HCT116 (cell line): ENCODE results near the gene EPSTI1. TPM values are rescaled to one million over a fixed set of nuclear protein-coding genes. Genes with fewer than 3 reads are reported as not detected.

Experiments
- ATAC-seq: fragments of 200-7000 bp; cut with Tn5 transposase; 2 replicates; pipeline ENCODE4 v1.9.1; 2020; ENCODE audit warnings: mild to moderate bottlenecking, moderate library complexity
- BruUV-seq: library from RNA; stranded (reverse); fragments of 400-500 nt; replicated peaks from 2 replicates; lab custom pipeline; 2021; lab: Mats Ljungman, UMichigan
- CTCF ChIA-PET: fragments of 300-600 bp; sonication (Branson Sonifier 250); formaldehyde crosslinking; loops from one replicate; lab custom pipeline; 2021; ENCODE audit warnings: antibody characterized with exemption; lab: Charles Lee
- POLR2A ChIA-PET: fragments of 300-600, 350-600 bp; sonication (Branson Sonifier 250); formaldehyde crosslinking; loops from one replicate; lab custom pipeline; 2021; ENCODE audit warnings: antibody characterized with exemption; lab: Charles Lee
- RAD21 ChIA-PET, 2 experiments: fragments of 300-600 bp; sonication (Branson Sonifier 250); formaldehyde crosslinking; loops; one replicate each; lab custom pipeline; 2023; ENCODE audit warnings: low total read pairs in 2 of 2; ENCODE audit not compliant: uncharacterized antibody in 2 of 2, unreplicated experiment in 2 of 2, low non-redundant PET in 1 of 2; lab: Charles Lee
- DNase-seq: peaks from one replicate; pipeline ENCODE4 v3.0.0-alpha.2; 2010; ENCODE audit warnings: low read depth, low spot score
- H2AFZ ChIP-seq: fragments of 200-600 bp; shearing (Covaris generic), sonication (generic); 2 replicates; pipeline ENCODE4 v1.6.1; 2017; ENCODE audit warnings: low read depth, mixed run types, mixed read lengths, antibody characterized with exemption, low read length; ENCODE audit not compliant: poor library complexity, severe bottlenecking
- H3K27ac ChIP-seq: 2 replicates; pipeline ENCODE4 v1.5.1; 2012; ENCODE audit warnings: low read depth, low read length
- H3K27me3 ChIP-seq: fragments of 200-600 bp; sonication (generic); 2 replicates; pipeline ENCODE4 v1.6.1; 2016; ENCODE audit warnings: mixed run types, low read length, mixed read lengths; ENCODE audit not compliant: insufficient read depth
- H3K36me3 ChIP-seq, 2 experiments: fragments of 200-500 bp in 1 of 2; fragments of 200-600 bp in 1 of 2; sonication (Bioruptor generic) in 1 of 2; sonication (generic) in 1 of 2; 2 replicates each; pipeline versions ENCODE4 v1.5.1 to v1.6.1; 2014 to 2016; ENCODE audit warnings: low read length in 2 of 2, inconsistent platforms in 1 of 2, mixed read lengths in 1 of 2, mixed run types in 1 of 2; ENCODE audit not compliant: insufficient read depth in 2 of 2, control insufficient read depth in 1 of 2
- H3K4me1 ChIP-seq, 2 experiments: fragments of 200-600 bp in 1 of 2; sonication (generic) in 1 of 2; 2 replicates each; pipeline versions ENCODE4 v1.5.1 to v1.6.1; 2012 to 2017; ENCODE audit warnings: low read length in 2 of 2, inconsistent platforms in 1 of 2, mild to moderate bottlenecking in 1 of 2, mixed read lengths in 1 of 2, mixed run types in 1 of 2, moderate library complexity in 1 of 2; ENCODE audit not compliant: insufficient read depth in 2 of 2, control insufficient read depth in 1 of 2
- H3K4me2 ChIP-seq: fragments of 200-600 bp; sonication (generic); 2 replicates; pipeline ENCODE4 v1.6.1; 2017; ENCODE audit warnings: mixed run types, low read length, mixed read lengths
- H3K4me3 ChIP-seq, 2 experiments: fragments of 200-600 bp in 1 of 2; sonication (generic) in 1 of 2; replicated peaks in 1 of 2; 2 replicates each; pipeline ENCODE4 v1.5.1; 2011 to 2016; ENCODE audit warnings: low read length in 2 of 2, control low read depth in 1 of 2, low read depth in 1 of 2, mild to moderate bottlenecking in 1 of 2, mixed read lengths in 1 of 2, mixed run types in 1 of 2
- H3K79me2 ChIP-seq: fragments of 200-600 bp; sonication (generic); 2 replicates; pipeline ENCODE4 v1.6.1; 2017; ENCODE audit warnings: mild to moderate bottlenecking, mixed run types, low read length, moderate library complexity, mixed read lengths; ENCODE audit not compliant: insufficient read depth
- H3K9ac ChIP-seq: fragments of 200-600 bp; sonication (generic); 2 replicates; pipeline ENCODE4 v1.6.1; 2016; ENCODE audit warnings: low read length, mixed read lengths
- H3K9me2 ChIP-seq: fragments of 200-600 bp; sonication (generic), shearing (Covaris generic); 2 replicates; pipeline ENCODE4 v1.6.1; 2017; ENCODE audit warnings: mixed run types, mild to moderate bottlenecking, moderate library complexity; ENCODE audit not compliant: insufficient read depth
- H3K9me3 ChIP-seq, 2 experiments: fragments of 200-500 bp in 1 of 2; fragments of 200-600 bp in 1 of 2; sonication (Bioruptor generic) in 1 of 2; sonication (generic) in 1 of 2; 2 replicates each; pipeline ENCODE4 v1.6.1; 2014 to 2017; ENCODE audit warnings: low read length in 2 of 2, mixed read lengths in 2 of 2, inconsistent platforms in 1 of 2, low read depth in 1 of 2, mild to moderate bottlenecking in 1 of 2, mixed run types in 1 of 2, moderate library complexity in 1 of 2; ENCODE audit not compliant: control insufficient read depth in 1 of 2, insufficient read depth in 1 of 2
- H4K20me1 ChIP-seq: fragments of 200-600 bp; sonication (generic), shearing (Covaris generic); 2 replicates; pipeline ENCODE4 v1.6.1; 2017; ENCODE audit warnings: mixed run types, mild to moderate bottlenecking, moderate library complexity; ENCODE audit not compliant: insufficient read depth
- EGR1 ChIP-seq: IDR thresholded peaks from 2 replicates; pipeline ENCODE4 v1.6.1; 2012; ENCODE audit warnings: low read depth
- EZH2 ChIP-seq: fragments of 200-600 bp; sonication (generic); IDR thresholded peaks from 2 replicates; pipeline ENCODE4 v1.6.1; 2017; ENCODE audit warnings: antibody characterized with exemption, mixed run types
- FOSL1 ChIP-seq: IDR thresholded peaks from 2 replicates; pipeline ENCODE4 v1.6.1; 2012; ENCODE audit warnings: low read depth
- MAX ChIP-seq: IDR thresholded peaks from 2 replicates; pipeline ENCODE4 v1.6.1; 2012
- POLR2AphosphoS5 ChIP-seq: IDR thresholded peaks from 2 replicates; pipeline ENCODE4 v1.6.1; 2011; ENCODE audit warnings: mild to moderate bottlenecking, low read depth, low read length, moderate library complexity
- REST ChIP-seq: IDR thresholded peaks from 2 replicates; pipeline ENCODE4 v1.6.1; 2012; ENCODE audit warnings: low read depth
- SRF ChIP-seq: IDR thresholded peaks from 2 replicates; pipeline ENCODE4 v1.6.1; 2012; ENCODE audit warnings: low read depth
- YY1 ChIP-seq: IDR thresholded peaks from 2 replicates; pipeline ENCODE4 v1.6.1; 2011; ENCODE audit warnings: low read length, low read depth, moderate library complexity, mild to moderate bottlenecking; ENCODE audit not compliant: insufficient replicate concordance; ENCODE audit errors: extremely low read depth
- ZNF274 ChIP-seq: fragments of 200-500 bp; sonication (Bioruptor generic); IDR thresholded peaks from 2 replicates; pipeline ENCODE4 v1.6.1; 2014; ENCODE audit warnings: mild to moderate bottlenecking, low read depth, low read length, inconsistent platforms
- intact Hi-C: fragments of 100-400 bp; cut with micrococcal nuclease; formaldehyde crosslinking; loops from 2 replicates; pipeline ENCODE4 v1.10.0; 2022
- total RNA-seq: library from RNA; stranded (reverse); gene quantifications from one replicate; pipeline ENCODE4 v1.2.1, GENCODE V29; 2021; ENCODE audit not compliant: unreplicated experiment
- TF ChIP-seq, protein P1 (sequence below): IDR thresholded peaks from 2 replicates; pipeline ENCODE4 v1.6.1; 2012

EPSTI1 gene
- total RNA-seq, 1 experiment from 2014 or later: 0.69 TPM

DNA sequence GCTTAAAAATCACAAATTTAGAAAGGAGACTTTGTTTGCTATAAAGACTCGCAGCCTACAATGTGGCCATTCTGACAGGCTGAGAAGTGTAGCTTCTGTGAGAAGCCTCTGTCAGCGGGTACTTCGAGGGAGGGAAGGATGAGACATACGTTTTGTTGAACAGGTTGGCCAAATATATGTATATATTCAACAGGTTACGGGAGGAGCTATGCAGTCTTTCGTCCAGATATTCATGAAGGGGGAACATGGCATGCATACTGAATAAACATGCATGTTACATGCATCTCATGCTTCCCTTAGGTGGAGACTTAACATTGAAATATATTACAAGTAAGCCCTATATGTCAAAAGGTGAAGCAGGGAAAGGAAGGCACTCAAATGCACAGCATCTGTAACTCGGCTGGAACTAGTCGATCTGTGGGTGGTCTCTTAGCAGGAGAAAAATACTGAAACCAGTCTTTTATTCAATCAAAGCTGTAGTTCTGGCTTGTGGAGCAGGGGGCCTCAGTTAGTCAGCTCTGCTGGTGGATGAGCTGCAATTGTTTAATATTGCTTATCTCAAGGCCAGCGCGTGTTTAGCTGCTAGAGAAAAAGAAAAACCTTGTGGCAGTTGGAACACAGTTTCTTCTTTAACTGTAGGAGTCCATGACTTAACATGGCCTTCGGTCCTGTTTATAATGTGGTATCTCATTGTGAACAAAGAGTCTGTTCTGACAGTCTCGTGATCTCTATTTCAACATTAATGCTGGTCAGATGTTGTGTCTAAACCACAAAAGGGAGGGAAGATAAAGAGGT is 116.4 kb downstream of the EPSTI1 start:
- ChIA-PET RAD21 (no interaction called here), POLR2A (no interaction called here), CTCF (no interaction called here)
- H3K4me1 ChIP-seq: no peaks in the 10 kb centered on the region
- H3K9me3 ChIP-seq: no peaks in the 10 kb centered on the region
- no peak overlapping the region for H3K9ac ChIP-seq
- no peak overlapping the region for H3K27ac ChIP-seq
- H3K27me3 ChIP-seq: no peaks in the 10 kb centered on the region
- H3K4me2 ChIP-seq: no peak overlapping the region
- H2AFZ ChIP-seq: no peak overlapping the region
- H3K4me3 ChIP-seq: no peak overlapping the region
- H3K36me3 ChIP-seq: no peaks in the 10 kb centered on the region
- H4K20me1 ChIP-seq: no peaks in the 10 kb centered on the region
- no peaks in the 10 kb centered on the region for H3K79me2 ChIP-seq
- intact Hi-C loops: loop anchor here (5.0 kb wide), 1 partner anchor 597 kb away; no protein-coding TSS in a partner anchor
- H3K9me2 ChIP-seq: no peaks in the 10 kb centered on the region
- no peak; the same call in 1 of the 2 replicates for ATAC-seq
- no peak for DNase-seq
- no TSS peak for BruUV-seq
- TF ChIP-seq FOSL1 (no peak), POLR2AphosphoS5 (no peak), REST (no peak), ZNF274 (no peak), YY1 (no peak), EZH2 (no peak), EGR1 (no peak), MAX (no peak), SRF (no peak)
- TF ChIP-seq, protein P1, sequence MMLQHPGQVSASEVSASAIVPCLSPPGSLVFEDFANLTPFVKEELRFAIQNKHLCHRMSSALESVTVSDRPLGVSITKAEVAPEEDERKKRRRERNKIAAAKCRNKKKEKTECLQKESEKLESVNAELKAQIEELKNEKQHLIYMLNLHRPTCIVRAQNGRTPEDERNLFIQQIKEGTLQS: no peak
- TF ChIP-seq, all 23 proteins: peak for 0
